Activated CD4-positive, alpha-beta memory T cell treated with anti-CD3 and anti-CD28 coated beads, Interleukin-2, amount 10 ng/mL, durations not matched to agents 7 days and 5 days (primary cell): ENCODE measurements around the gene TIGD2. TPM values are rescaled to one million over a fixed set of nuclear protein-coding genes. Genes with fewer than 3 reads are reported as not detected.
A peak's percentile ranks its signal among the peaks of the same experiment; 100 is the strongest.

Experiments
- CTCF ChIA-PET: fragments of 350-600 bp; sonication (Branson Sonifier 250); formaldehyde crosslinking; loops from one replicate; lab custom pipeline; 2021; ENCODE audit warnings: antibody characterized with exemption, inconsistent platforms; lab: Charles Lee
- POLR2A ChIA-PET: fragments of 350-600 bp; sonication (Branson Sonifier 250); formaldehyde crosslinking; loops from one replicate; lab custom pipeline; 2021; ENCODE audit warnings: antibody characterized with exemption; lab: Charles Lee
- DNase-seq: peaks from one replicate; pipeline ENCODE4 v3.0.0-alpha.2; 2020
- H3K27ac Mint-ChIP-seq: one replicate; pipeline ENCODE4 v1.8.0; 2021; ENCODE audit warnings: mild to moderate bottlenecking, mixed read lengths
- H3K27me3 Mint-ChIP-seq: one replicate; pipeline ENCODE4 v1.8.0; 2021; ENCODE audit warnings: mixed read lengths
- H3K36me3 Mint-ChIP-seq: one replicate; pipeline ENCODE4 v1.8.0; 2021; ENCODE audit warnings: low read depth, mixed read lengths
- H3K4me1 Mint-ChIP-seq: one replicate; pipeline ENCODE4 v1.8.0; 2021; ENCODE audit warnings: mixed read lengths
- H3K4me3 Mint-ChIP-seq: one replicate; pipeline ENCODE4 v1.8.0; 2021; ENCODE audit warnings: mild to moderate bottlenecking, mixed read lengths
- H3K9me3 Mint-ChIP-seq: one replicate; pipeline ENCODE4 v1.8.0; 2021; ENCODE audit warnings: mixed read lengths
- total RNA-seq, 2 experiments: library from RNA; stranded (reverse); gene quantifications; one replicate each; pipeline ENCODE4 v1.2.3, GENCODE V29; 2021

The TIGD2 gene
- total RNA-seq = 1 to 10 TPM; 3.9 to 4.7 TPM

GRCh38 chr4:89110986-89111832 lies at the start of gene TIGD2:
TIGD2 (plus strand) TSS chr4:89111533; CDS start chr4:89112975, 1,442 bp downstream.
- Mint-ChIP-seq H3K4me1 (peaks cover 29% of the 10 kb centered on the region), H3K9me3 (peaks cover 4% of the 10 kb centered on the region), H3K4me3 (peak within 1 kb of the TSS; percentile 77), H3K36me3 (peaks cover 18% of the 10 kb centered on the region), H3K27ac (no peak within 1 kb of the TSS), H3K27me3 (peaks cover 24% of the 10 kb centered on the region)
- CTCF ChIA-PET = interaction anchor here (0.7 kb wide), 1 partner anchor 292 kb away, joined by 3 read pairs; no protein-coding TSS in a partner anchor
- POLR2A ChIA-PET = interaction anchor here (0.6 to 0.9 kb wide), 4 partner anchors 172 to 1654 kb away, joined by 3 to 4 read pairs (median 3); no protein-coding TSS in a partner anchor
- DNase-seq = peak; percentile 87

- no peak overlapping the region for H3K4me3 Mint-ChIP-seq
- peaks cover 3% of the 10 kb centered on the region for H3K4me1 Mint-ChIP-seq
- no peaks in the 10 kb centered on the region for H3K27me3 Mint-ChIP-seq
- no peak overlapping the region for H3K27ac Mint-ChIP-seq
- H3K36me3 Mint-ChIP-seq = peaks cover 2% of the 10 kb centered on the region
- no peak for DNase-seq
- ChIA-PET POLR2A (no interaction called here), CTCF (no interaction called here)
- H3K9me3 Mint-ChIP-seq = peaks cover 17% of the 10 kb centered on the region
These were observed 46.5 kb upstream of the TIGD2 start for GRCh38 chr4:89064848-89065247.

GRCh38 chr4:89067417-89067816 lies 43.9 kb upstream of the TIGD2 start:
- H3K4me3 Mint-ChIP-seq = no peak overlapping the region
- ChIA-PET POLR2A (no interaction called here), CTCF (no interaction called here)
- DNase-seq = no peak
- peaks cover 3% of the 10 kb centered on the region for H3K4me1 Mint-ChIP-seq
- H3K27ac Mint-ChIP-seq = no peak overlapping the region
- peaks cover 5% of the 10 kb centered on the region for H3K9me3 Mint-ChIP-seq
- no peaks in the 10 kb centered on the region for H3K27me3 Mint-ChIP-seq
- no peaks in the 10 kb centered on the region for H3K36me3 Mint-ChIP-seq

- peaks cover 3% of the 10 kb centered on the region for H3K4me1 Mint-ChIP-seq
- ChIA-PET POLR2A (no interaction called here), CTCF (no interaction called here)
- H3K36me3 Mint-ChIP-seq = no peaks in the 10 kb centered on the region
- no peak for DNase-seq
- no peak overlapping the region for H3K27ac Mint-ChIP-seq
- H3K4me3 Mint-ChIP-seq = no peak overlapping the region
- no peaks in the 10 kb centered on the region for H3K27me3 Mint-ChIP-seq
- H3K9me3 Mint-ChIP-seq = no peaks in the 10 kb centered on the region
These were observed 41.9 kb upstream of the TIGD2 start for GRCh38 chr4:89069481-89069880.

- Mint-ChIP-seq H3K9me3 (no peaks in the 10 kb centered on the region), H3K36me3 (no peaks in the 10 kb centered on the region), H3K27ac (no peak overlapping the region), H3K4me1 (peaks cover 3% of the 10 kb centered on the region), H3K4me3 (no peak overlapping the region), H3K27me3 (no peaks in the 10 kb centered on the region)
- CTCF ChIA-PET = no interaction called here
- DNase-seq = no peak
- POLR2A ChIA-PET = no interaction called here
These were observed 41.3 kb upstream of the TIGD2 start for GRCh38 chr4:89070041-89070440.

- no peak overlapping the region for H3K4me3 Mint-ChIP-seq
- CTCF ChIA-PET = no interaction called here
- H3K9me3 Mint-ChIP-seq = peaks cover 4% of the 10 kb centered on the region
- no peak for DNase-seq
- peaks cover 2% of the 10 kb centered on the region for H3K27me3 Mint-ChIP-seq
- POLR2A ChIA-PET = no interaction called here
- peaks cover 3% of the 10 kb centered on the region for H3K4me1 Mint-ChIP-seq
- H3K27ac Mint-ChIP-seq = no peak overlapping the region
- H3K36me3 Mint-ChIP-seq = no peaks in the 10 kb centered on the region
These were observed 40.0 kb upstream of the TIGD2 start for GRCh38 chr4:89071311-89071710.

GRCh38 chr4:89072921-89073320 lies 38.4 kb upstream of the TIGD2 start:
- CTCF ChIA-PET = no interaction called here
- Mint-ChIP-seq H3K4me1 (peaks cover 3% of the 10 kb centered on the region), H3K9me3 (peaks cover 4% of the 10 kb centered on the region), H3K4me3 (no peak overlapping the region), H3K36me3 (no peaks in the 10 kb centered on the region), H3K27me3 (peaks cover 2% of the 10 kb centered on the region), H3K27ac (no peak overlapping the region)
- POLR2A ChIA-PET = no interaction called here
- no peak for DNase-seq

GRCh38 chr4:89077761-89078160 lies 33.6 kb upstream of the TIGD2 start:
- no peak overlapping the region for H3K27ac Mint-ChIP-seq
- H3K36me3 Mint-ChIP-seq = no peaks in the 10 kb centered on the region
- ChIA-PET POLR2A (no interaction called here), CTCF (no interaction called here)
- DNase-seq = no peak
- peaks cover 5% of the 10 kb centered on the region for H3K4me1 Mint-ChIP-seq
- H3K4me3 Mint-ChIP-seq = no peak overlapping the region
- peaks cover 10% of the 10 kb centered on the region for H3K9me3 Mint-ChIP-seq
- H3K27me3 Mint-ChIP-seq = peaks cover 14% of the 10 kb centered on the region

GRCh38 chr4:89078300-89078699 lies 33.0 kb upstream of the TIGD2 start:
- DNase-seq = no peak
- Mint-ChIP-seq H3K27me3 (peaks cover 14% of the 10 kb centered on the region), H3K36me3 (no peaks in the 10 kb centered on the region), H3K9me3 (peaks cover 10% of the 10 kb centered on the region), H3K27ac (no peak overlapping the region), H3K4me1 (peaks cover 5% of the 10 kb centered on the region), H3K4me3 (no peak overlapping the region)
- CTCF ChIA-PET = no interaction called here
- POLR2A ChIA-PET = no interaction called here

- Mint-ChIP-seq H3K27ac (no peak overlapping the region), H3K4me1 (peaks cover 4% of the 10 kb centered on the region), H3K4me3 (no peak overlapping the region), H3K36me3 (no peaks in the 10 kb centered on the region), H3K27me3 (no peaks in the 10 kb centered on the region), H3K9me3 (no peaks in the 10 kb centered on the region)
- POLR2A ChIA-PET = no interaction called here
- CTCF ChIA-PET = no interaction called here
- DNase-seq = no peak
These were observed 12.3 kb upstream of the TIGD2 start for GRCh38 chr4:89099034-89099433.

- POLR2A ChIA-PET = no interaction called here
- no peak overlapping the region for H3K27ac Mint-ChIP-seq
- CTCF ChIA-PET = no interaction called here
These were observed 11.9 kb upstream of the TIGD2 start for GRCh38 chr4:89099471-89099870.

GRCh38 chr4:89100853-89101252 lies 10.5 kb upstream of the TIGD2 start:
- CTCF ChIA-PET = no interaction called here

More at GRCh38 chr4:89099471-89099870, 11.9 kb upstream of the TIGD2 start:
- no peaks in the 10 kb centered on the region for H3K9me3 Mint-ChIP-seq
- peaks cover 3% of the 10 kb centered on the region for H3K27me3 Mint-ChIP-seq
- H3K4me3 Mint-ChIP-seq = no peak overlapping the region
- H3K4me1 Mint-ChIP-seq = peaks cover 4% of the 10 kb centered on the region
- DNase-seq = no peak
- H3K36me3 Mint-ChIP-seq = no peaks in the 10 kb centered on the region

GRCh38 chr4:89101256-89102161 lies 9.8 kb upstream of the TIGD2 start:
- H3K27ac Mint-ChIP-seq = no peak overlapping the region
- H3K4me3 Mint-ChIP-seq = no peak overlapping the region
- H3K9me3 Mint-ChIP-seq = no peaks in the 10 kb centered on the region
- ChIA-PET CTCF (no interaction called here), POLR2A (no interaction called here)
- DNase-seq = no peak
- H3K27me3 Mint-ChIP-seq = peaks cover 5% of the 10 kb centered on the region
- H3K36me3 Mint-ChIP-seq = no peaks in the 10 kb centered on the region
- H3K4me1 Mint-ChIP-seq = peaks cover 4% of the 10 kb centered on the region

More at GRCh38 chr4:89100853-89101252, 10.5 kb upstream of the TIGD2 start:
- Mint-ChIP-seq H3K4me3 (no peak overlapping the region), H3K4me1 (peaks cover 4% of the 10 kb centered on the region), H3K27ac (no peak overlapping the region), H3K9me3 (no peaks in the 10 kb centered on the region), H3K27me3 (peaks cover 5% of the 10 kb centered on the region), H3K36me3 (no peaks in the 10 kb centered on the region)
- POLR2A ChIA-PET = no interaction called here
- DNase-seq = no peak
